RKO (cell line): ENCODE measurements around the gene IL36A.

Experiments
- DNase-seq: peaks from one replicate; pipeline ENCODE4 v3.0.0-alpha.2; 2016; ENCODE audit warnings: low spot score

The IL36A gene

DNA sequence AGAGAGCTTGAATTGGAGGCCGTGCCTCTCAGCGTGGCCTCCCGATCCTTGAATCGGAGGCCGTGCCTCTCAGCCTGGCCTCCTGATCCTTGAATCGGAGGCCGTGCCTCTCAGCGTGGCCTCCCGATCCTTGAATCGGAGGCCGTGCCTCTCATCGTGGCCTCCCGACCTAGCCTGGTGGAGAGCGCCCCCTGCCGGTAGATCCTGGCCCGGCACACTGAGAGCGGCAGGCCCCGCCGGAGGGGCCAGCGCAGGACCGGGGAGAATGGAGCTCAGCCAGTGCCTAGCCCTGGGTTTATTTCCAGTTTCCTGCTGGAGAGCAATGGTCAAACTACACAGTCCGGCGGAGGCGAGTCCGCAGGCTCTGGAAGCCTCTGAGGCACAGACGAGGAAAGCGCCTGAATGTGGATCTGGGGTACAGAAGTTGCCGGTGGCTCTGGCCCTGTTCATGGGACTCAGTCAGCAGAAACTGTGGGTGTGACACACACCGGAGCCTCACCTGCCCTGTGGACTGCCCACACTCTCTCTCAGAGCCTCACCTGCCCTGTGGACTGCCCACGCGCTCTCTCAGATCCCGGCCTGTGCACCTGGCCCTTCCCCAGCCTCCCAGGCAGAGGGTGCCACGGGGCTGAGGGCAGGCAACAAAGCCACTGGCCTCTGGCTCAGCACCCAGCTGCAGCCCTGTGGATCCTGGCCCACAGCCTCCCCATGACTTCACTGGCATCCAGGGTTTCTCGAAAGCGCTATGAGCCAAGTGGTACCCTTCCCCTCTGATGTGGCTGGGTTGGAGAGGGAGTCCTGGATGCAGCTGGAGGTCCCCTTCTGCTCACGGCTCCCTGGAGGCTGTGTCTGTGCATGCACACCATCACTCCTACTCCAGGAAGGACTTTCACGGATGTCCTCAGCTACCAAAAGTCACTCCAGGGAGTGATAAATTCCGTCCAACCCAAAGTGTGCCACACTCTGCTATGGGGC is 45.9 kb downstream of the IL36A start:
- no peak for DNase-seq

DNA sequence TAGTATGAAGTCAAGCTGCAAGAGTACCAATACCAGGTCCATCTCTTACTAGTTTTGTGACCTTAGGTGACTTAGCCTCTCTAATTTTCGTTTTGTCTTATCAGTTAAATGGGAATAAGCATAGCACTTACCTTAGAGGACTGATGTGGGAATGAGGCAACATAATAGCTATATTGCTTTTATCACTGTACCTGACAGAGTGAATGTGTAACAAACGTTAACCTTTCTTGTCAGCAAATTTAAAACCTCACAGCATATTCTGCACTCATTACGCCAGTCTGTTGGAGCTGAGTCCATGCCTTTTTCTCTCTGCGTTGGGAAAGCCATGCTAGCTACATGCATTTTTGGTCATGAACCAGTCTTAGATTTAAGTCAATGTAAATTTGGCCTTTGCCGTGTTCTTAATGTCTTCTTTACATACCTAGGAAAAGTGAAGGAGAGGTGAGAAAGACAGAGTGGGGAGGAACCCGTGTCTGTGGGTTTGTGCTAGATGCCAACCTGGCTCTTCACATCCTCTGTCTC is 47.2 kb downstream of the IL36A start, which contains the start of gene IL36B:
TSS of gene IL36B (minus strand) at position 472 of the 522 bp plus-strand sequence.
- DNase-seq = no peak

- DNase-seq = no peak
Measured at GRCh38 chr2:113053666-113054065, 48.4 kb downstream of the IL36A start.

GRCh38 chr2:113054066-113054465 is 48.8 kb downstream of the IL36A start:
- no peak for DNase-seq

GRCh38 chr2:113056521-113056920 is 51.3 kb downstream of the IL36A start:
- no peak for DNase-seq

- DNase-seq = no peak
Measured at GRCh38 chr2:113057117-113057516, 51.9 kb downstream of the IL36A start.
